Activated naive CD4-positive, alpha-beta T cell (primary cell): ENCODE measurements around the gene TMEM179.

Source experiments
- DNase-seq, 4 experiments: peaks; one replicate each; lab custom pipeline; 2025; lab: John Stamatoyannopoulos, UW

TMEM179 gene

DNA sequence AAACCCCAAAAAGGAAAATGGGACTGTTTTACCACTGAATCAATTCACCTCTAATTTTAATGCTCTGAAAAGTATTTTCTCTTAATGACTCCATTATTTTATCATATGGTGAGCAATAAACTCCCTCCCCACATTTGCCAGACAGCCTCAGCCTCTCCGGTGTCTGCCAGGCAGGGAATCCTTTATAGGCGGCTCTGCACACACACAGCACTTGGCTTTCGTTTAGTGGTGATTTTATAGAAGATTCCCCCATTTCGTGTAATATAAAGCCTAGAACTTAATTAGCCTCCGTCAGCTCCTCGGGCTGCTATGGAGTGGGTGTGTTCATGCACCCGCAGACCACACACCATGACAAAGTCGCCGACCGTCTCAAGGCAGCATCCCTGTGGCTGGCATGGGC, 35.1 kb downstream of the TMEM179 start:
- DNase-seq, result no peak

DNA sequence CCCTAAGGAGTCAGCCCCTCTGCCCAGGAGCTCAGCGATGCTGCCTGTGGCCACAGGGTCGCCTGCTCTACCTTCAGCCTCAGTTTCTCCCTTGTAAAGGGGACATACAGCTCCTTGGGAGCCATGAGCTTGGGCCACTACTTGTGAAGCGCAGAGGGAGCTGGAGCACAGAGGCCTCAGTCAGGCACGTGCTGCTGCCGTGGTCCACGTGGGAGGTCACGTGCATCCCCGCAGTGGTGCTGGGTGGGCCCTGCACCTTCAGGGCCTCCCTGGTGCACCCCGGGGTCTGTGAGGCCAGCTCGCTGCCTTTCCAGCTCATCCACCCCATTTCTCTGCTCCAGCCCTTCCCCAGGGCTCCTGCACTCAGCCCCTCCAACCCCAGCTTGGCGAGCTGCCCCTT, 36.0 kb downstream of the TMEM179 start:
- no peak for DNase-seq

DNA sequence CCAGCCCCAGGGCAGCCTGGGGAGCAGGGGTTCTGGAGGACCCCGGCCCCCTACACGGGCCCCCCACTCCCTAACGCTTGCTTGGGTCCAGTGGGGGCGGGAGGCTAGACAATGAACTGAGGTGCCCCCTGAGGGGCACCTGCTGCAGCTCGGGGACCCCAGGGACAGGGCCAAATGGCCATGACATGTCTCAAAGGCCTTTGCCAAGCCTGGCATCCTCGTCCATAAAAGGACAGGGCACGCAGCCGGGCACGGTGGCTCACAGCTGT, 36.7 kb downstream of the TMEM179 start:
- no peak for DNase-seq

DNA sequence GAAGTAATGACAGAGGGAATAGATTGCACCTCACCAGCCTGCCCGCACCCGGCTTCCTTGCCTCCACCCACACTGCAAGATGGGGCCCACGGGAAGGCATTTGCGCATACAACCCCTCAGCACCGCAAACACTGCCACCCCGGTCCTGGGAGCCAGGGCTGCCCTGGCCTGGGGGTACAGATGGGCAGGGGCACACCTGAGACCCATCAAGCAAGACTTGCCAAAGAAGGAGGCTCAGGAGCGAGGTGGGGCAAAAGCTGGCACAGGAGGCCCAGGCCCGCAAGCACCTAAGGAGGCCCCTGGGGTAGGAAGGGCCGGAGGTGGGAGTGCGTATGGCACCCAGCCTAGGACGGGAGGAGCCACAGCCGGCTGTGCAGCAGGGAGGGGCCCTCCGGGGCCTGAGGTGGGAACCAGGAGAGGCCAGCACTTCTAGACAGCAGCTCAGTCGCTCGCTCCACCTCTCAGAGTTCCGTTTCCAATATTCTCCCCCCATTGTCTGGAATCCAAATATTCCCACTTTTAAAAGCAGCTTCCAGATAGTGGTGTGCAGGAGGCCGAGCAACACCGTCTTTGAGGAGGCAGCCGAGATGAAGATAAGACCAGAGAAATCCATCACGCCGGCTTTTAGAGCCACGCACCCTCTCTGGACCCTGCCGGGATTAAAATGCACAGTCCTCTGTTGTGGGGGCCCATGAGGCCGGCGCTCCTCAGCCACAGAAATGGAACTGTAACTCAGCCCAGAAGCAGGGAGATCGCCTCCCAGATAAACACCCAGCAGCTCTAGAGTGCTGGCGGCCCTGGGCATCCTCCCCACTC, 37.2 kb downstream of the TMEM179 start:
- no peak for DNase-seq

DNA sequence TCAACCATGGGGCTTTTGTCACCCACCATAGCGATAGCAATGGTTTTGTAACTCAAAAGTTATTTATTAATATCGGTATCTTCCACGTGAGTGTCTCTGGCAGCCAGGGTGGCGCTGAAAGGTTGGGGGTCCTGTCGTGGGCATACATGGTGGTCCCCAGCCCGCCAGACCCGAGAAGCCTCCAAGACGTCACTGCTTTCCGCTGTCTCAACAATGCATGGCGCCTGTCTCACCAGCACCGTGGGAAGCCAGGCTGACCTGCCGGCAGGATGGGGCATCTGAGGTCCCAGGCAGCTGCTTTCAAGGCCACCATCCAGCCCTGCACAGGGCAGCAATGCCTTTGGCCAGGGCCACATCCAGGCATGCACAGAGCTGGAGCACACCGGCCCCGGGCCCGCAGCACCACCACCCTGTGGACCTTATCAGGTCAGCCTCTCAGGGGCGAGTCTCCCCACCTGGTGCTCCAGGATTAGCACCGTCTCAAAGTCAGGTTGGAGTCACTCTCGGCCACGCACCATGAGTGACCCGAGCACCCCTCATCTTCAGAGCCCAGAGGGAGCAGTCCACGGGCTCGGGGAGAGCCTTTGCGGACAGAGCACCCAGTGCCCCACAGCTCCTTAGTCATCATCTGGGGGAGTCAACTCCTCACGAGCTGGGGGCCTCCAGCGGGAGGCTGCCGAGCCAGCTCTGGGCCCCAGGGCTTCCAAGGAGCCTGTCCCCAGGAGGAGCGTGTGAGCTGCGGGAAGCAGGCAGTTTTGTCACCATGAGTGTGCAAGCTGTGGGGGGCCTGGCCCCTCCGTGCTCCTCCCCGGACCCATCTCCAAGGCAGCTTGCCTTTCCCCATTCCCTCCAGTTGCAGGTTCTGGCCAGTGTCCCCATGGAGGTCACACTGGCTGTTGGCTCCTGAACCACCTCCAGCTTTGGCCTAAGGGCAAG, 39.6 kb downstream of the TMEM179 start:
- no peak for DNase-seq

DNA sequence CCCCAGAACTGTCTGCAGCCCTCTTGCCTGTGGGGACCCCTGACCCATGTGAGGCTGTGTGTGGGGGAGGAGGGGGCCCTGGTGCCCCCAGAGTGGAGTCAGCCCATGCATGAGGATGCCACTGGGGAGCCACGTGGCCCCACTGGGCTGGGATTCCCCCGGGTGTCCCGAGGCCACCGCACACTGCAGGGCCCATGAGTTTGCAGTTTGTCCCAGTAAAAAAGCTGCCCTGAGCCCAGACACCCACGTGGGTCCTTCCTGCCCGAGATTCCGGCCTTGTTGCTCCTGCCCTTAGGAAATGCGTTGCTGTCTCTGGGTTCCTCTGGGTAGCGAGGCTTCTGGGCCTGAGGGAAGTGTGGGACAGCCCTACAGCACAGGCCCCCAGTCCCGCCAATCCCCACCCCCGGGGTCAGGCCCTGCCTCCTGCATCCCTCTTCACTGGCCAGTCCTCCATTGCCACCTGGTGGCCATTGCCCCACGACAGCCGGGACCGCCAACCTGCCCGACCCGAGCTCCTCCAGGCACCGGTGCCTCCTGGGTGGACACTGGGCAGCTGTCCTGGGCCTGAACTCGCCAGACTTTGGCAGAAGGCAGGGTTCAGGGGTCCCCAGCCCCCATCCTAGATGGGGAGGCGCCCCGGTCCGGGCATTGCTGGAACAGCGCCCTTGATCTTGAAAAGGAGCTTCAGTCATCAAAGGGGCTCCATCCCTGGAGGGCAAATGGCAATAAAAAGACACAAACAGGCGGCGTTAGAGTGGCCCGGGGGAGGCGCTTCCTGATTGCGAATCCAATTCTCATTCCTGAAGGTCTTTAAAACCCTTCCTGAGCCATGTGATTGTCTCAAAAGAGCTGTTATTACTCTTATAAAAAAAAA, 40.6 kb downstream of the TMEM179 start:
- peak; percentile 27 to 71 (median 45) for DNase-seq

DNA sequence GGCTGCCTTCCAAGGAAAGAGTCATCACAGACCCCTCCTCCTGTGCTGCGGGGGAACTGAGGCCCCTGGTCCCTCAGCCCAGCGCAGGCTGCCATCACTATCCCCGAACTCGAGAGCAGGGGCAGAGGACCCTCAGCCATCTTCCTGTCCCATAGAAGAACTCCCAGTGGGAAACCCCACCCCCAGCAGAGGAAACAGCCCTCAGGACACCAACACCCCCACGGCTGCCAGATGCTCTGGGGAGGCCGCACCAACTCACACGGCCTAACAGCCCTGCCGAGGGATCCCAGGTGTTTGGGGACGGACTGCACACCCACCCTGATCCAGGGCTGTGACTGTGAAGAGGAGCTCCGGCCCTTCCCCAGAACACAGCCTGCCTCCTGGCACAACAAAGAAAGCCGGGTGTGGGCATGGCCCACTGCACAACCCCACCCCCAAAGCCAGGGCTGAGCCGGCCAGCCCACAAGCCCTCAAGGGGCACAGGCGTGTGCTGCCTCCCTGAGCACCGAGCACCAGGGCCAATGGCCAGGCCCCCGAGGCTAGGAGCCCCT, 41.3 kb downstream of the TMEM179 start:
- DNase-seq, result no peak

DNA sequence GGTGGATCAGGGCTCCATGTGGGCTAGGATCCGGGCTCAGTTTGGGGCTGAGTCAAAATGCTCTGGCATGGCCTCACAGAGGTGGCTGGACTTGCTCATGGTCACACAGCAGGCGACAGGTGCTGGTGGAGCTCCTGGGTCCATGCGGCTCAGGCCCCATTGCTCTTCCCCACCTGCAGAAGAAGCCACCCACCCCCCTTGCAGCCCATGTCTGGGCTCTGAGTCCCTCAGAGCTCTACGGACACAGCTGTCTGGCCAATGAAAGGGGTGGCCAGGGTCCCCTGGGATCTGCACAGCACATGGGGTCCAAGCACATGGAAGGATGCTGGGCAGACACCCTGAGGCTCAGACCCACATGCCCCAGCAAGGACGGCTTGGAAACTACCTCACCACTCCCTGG, 42.0 kb downstream of the TMEM179 start:
- DNase-seq, result no peak

DNA sequence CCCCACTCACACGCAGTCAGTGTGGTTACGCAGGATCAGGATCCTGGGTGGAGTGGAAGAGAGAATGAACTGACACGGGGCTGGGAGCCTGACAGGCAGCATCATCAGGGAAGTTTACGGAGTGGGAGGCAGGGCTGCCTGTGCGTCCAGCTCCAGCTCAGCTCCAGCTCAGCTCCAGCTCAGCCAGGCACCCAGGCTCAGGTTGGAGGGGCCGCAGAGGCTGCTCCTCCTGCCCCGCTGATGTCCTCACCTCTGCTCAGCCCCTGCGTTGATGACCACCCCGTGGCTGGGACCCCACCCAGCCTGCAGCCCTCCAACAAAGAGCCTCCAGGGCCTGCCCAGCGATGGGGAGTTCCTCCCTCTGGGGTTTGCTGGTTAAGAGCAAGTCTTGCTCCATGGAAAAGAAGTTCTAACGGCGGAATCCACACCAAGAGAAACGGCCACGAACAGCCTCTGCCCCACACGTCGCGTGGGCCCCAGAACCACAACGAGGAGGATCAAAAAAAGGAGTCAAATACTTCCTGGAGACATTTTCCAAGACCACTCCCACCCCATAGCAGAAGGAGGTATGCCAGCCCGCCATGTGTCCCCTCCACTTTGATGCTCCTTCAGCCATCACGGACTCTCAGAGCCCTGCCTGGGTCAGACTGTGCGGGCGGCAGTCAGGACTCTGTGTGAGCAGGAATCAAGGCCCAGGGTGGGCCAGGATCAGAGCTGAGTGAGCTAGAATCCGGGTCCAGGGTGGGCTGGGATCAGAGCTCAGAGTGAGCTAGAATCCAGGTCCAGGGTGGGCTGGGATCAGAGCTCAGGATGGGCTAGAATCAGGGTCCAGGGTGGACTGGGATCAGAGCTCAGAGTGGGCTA, 42.7 kb downstream of the TMEM179 start:
- no peak for DNase-seq

DNA sequence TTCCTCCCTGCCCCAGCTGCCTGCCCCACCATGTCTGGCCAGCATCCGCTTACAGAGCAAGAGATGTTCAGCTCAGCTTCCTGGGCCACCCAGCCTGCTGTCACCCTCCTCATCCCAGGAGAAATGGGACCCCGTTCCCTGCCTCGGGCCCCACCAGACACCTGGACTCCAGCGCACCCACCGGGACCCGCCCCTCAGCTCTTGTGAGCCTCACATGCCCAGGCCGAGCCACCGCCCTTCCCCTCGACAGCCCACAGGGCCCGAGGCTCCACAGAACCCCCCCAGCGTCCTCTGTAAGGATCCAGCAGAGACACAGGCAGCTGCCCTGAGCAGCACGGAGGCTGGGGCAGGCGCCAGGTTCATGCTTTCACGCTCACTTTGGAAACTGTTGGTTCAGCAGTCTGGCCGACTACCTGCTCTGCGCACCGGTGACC, 43.4 kb downstream of the TMEM179 start:
- DNase-seq, result no peak

DNA sequence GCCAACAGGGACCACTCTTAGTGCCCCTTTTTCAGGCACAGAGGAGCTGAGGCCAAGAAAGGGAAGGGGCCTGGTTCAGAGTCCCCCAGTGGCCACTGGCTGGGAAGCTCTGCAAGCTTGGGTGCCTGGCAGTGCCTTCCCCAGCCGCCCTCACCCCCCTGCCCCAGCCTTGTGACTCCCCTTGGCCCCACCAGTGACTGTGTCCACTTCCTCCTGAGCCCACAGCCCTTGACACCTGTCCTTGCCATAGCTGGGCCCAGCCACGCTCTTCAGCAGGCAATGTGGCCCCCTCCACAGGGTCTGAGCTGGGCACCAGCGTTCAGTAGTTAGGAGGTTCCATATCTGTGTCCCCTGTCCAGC, 44.0 kb downstream of the TMEM179 start:
- DNase-seq, result no peak

DNA sequence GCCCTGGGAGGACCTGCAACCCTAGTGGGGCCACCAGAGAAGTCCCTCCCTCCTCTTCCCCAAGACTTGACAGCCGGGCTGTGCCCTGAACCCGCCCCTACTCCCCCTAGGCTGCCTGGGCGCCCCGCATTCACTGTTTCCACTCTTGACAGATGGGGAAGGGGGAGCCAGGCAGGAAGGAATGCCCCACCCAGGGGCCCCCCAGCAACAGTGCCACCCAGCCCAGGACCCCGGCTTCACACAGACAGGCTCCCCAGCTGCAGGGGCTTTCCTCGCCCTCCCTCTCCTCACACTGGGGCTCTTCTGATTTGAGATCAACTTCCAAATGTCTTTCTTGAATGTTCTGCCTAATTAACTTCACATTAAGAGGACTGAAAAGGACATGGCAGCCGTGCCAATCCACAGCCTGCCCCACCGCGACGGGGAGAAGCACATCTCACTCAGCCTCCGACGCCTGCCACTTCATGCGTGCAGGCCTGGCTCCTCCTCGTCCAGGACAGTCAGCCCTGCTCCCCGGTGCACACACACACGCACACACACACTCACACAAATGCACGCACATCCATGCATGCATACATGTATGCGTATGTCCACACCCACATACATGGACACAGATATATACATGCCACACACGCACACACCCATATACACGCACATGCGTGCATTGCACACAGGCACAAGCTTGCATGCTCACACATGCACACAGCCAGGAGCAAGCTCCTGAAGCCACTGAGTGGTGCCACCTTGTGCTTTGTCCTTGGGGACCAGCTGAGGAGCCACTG, 44.6 kb downstream of the TMEM179 start:
- no peak for DNase-seq

DNA sequence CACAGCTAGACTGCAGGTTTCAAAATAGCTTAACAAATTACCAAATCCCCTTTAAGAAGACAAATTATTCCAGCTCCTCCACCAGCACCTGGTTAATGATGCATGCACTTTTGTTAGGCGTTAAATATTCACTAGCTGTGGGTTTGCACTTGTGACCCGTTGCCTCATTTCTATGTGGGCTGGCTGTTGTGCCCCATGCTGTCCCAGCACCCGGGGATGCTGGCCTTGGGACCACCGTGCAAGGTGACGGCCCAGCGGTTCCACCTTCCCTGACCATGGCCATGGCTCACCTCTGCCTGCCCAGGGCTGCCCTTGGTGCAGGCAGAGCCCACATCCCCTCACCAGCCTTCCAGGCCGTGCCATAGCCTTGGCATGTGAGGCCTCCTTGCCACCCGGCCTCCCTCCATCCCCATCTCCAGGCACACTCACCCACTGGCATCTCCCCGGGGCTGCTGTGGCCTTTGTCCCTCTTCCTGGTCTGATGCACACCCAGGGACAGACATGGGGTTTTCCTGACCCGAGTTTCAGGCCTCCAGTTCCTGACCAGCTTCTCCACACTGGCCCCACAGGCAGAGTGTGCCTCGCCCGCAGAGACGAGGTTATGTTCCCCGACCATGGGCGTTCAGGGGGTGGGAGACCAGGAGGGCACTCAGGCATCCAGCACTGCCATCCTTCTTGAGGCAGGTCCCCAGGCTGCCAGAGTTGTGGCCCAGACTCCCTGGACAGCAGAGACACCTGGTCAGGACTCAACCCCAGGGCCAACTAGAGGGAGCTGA, 45.4 kb downstream of the TMEM179 start:
- no peak for DNase-seq

DNA sequence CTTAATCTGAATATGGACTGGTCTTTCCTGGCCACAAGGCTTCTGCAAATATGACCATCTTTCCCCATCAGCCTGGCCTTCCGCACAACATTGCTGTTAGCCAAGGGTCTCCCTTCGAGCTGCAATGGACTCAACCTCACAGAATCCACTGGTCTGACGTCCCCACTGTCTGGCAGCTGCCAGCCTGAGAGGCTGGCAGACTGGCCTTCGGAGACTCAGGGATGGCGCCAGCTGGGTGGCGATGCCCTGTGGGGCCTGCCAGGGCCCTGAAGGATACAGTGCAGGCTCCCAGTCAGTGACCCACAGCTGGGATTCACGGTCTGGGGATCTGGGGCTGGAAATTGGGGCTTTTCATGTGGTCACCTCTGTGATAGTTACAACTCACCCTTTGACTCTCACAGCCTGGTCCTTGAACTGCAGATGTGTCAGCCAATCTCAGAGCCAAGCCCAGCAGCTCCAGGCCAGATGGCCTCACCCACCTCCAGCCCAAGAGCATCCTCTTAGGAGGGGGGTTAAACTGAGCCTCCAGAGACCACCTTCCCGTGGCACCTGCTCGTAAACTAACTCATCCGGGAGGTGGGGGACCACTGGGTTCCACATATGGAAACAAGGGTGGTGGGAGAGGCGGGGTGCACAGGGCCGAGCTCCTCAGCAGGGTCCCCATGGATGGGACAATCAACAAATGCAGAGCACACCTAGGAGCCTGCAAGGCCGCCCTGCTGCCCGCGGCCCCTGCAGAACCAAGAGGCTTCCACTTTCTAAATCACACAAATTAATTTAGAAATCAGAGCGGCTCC, 46.1 kb downstream of the TMEM179 start:
- no peak for DNase-seq

DNA sequence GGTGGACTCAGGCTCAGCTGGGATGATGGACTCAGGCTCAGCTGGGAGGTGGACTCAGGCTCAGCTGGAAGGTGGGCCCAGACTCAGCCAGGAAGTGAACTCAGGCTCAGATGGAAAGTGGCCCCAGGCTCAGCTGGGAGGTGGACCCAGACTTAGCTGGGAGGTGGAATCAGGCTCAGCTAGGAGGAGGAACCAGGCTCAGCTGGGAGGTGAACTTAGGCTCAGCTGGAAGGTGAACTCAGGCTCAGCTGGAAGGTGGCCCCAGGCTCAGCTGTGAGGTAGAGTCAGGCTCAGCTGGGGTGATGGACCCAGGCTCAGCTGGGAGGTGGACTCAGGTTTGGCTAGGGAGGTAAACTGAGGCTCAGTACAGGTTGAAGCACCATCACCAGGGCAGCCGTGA, 46.8 kb downstream of the TMEM179 start:
- no peak for DNase-seq

DNA sequence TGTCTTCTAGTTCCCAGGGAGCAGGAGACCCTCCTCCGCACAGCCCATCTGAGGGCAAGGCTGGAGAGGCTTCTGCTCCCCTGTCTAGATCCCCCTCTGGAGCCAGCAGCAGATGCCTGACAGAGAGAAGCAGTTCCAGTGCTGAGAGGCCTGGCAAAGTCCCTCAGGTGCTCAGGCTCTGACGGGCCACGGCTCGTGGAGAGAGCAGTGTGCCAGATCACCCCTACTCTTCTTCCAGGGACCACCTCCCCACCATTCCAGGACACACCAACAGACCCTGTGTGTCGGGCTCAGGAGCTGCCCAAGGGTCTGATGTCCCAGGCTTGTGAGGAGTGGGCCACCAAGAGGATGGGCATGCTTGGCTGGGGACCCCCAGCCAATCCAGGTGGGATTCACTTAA, 47.5 kb downstream of the TMEM179 start:
- DNase-seq, result no peak

DNA sequence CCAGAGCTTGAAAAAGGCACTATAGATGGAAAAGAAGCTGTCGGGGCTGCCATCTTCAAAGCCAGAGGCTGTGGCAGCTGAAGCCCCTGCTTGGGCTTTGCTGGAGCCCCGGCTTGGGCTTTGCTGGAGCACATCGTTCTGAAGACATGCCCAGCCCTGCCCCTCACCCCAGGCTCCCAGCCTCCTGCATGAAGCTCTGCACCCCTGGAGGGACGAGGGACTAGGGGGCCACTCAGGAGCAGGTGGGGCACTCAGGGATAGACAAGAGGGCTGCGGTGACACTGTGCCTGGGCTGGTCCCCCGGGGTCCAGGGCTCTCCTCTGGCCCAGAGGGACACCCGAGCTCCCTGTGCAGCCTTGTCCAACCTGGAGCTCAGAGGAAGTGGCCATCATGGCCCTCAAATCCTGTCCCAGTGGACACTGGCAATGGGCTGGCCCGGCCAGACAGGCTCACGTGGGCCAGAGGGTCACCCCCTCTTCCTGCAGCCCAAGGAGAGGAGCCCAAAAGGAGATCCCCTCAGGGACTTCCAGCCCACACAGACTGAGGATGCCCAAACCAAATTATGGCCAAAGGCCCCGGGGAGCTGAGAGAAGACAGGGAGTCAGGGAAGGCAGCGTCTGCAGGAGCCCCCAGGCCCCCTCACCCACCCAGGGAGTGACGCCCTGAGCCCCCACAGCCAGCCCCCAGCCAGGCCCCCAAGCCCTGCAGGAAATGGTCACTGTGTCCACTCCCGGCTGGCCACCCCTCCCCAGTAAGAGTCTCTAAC, 48.1 kb downstream of the TMEM179 start:
- DNase-seq, result no peak
